HL-60 (cell line): ENCODE measurements around the gene LCN2.

ENCODE experiments used
- DNase-seq, 2 experiments: peaks; one replicate each; pipeline ENCODE4 v3.0.0-alpha.2; 2010 to 2020; ENCODE audit warnings: low read depth in 1 of 2, low spot score in 1 of 2
- H3K27ac ChIP-seq: fragments of 250-450 bp; sonication (Bioruptor Pico); replicated peaks from 2 replicates; pipeline ENCODE4 v1.5.1; 2020; ENCODE audit warnings: mild to moderate bottlenecking, moderate library complexity
- H3K27me3 ChIP-seq: fragments of 250-450 bp; sonication (Bioruptor Pico); 2 replicates; pipeline ENCODE4 v1.5.1; 2021; ENCODE audit warnings: mild to moderate bottlenecking, moderate library complexity; ENCODE audit not compliant: insufficient read depth, poor library complexity, severe bottlenecking
- H3K4me3 ChIP-seq: replicated peaks from 2 replicates; pipeline ENCODE4 v1.5.1; 2011; ENCODE audit warnings: mild to moderate bottlenecking, control low read depth, low read length; ENCODE audit not compliant: insufficient read depth
- GABPA ChIP-seq: IDR thresholded peaks from 2 replicates; pipeline ENCODE4 v1.6.1; 2012; ENCODE audit warnings: low read depth
- POLR2AphosphoS5 ChIP-seq: IDR thresholded peaks from 2 replicates; pipeline ENCODE4 v1.6.1; 2012; ENCODE audit warnings: low read depth
- SPI1 ChIP-seq: IDR thresholded peaks from 2 replicates; pipeline ENCODE4 v1.6.1; 2012; ENCODE audit warnings: low read depth, mild to moderate bottlenecking, borderline replicate concordance
- TF ChIP-seq, protein P1 (sequence below): IDR thresholded peaks from one replicate; pipeline ENCODE4 v1.5.1; 2011; ENCODE audit warnings: low read length, control low read depth, inconsistent platforms; ENCODE audit not compliant: insufficient read depth
- TF ChIP-seq, protein P2 (sequence below): IDR thresholded peaks from 2 replicates; pipeline ENCODE4 v1.6.1; 2012; ENCODE audit warnings: low read depth; ENCODE audit not compliant: insufficient replicate concordance

LCN2 gene

DNA sequence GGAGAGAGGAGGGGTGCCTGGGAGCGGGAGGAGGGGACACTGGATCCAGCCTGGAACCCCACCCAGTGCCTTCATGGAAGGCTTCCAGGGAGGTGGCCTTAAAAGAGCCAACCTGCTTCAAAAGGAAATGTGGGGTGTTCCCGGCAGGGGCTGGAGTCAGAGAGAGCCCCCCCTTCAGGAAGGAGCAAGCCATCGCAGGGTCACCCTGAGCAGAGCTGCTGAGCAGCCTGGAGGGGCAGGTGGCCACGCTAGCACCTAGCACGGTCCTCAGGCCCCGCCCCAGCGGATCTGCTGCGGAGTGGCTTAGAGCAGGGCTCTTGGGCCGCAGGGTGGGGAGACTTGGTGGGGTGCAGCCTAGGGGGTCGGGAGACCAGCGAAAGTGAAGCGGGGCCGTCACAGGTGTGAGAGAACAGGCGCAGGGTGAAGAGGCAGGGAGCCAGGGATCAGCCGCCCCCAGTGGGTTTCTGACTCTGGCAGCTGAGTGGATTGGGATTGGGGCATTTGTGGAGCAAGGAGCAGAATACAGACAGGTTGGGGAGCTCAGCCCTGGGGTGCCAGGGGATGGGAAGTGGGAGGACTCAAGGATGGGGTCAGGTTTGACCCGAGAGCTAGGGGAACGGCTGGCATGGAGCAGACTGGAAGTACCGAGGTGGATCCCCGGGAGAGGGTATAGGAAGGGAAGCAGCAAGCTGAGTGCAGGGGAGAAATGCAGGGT, 1.5 kb downstream of the LCN2 start:
- H3K27ac ChIP-seq = no peak overlapping the region
- no peaks in the 10 kb centered on the region for H3K27me3 ChIP-seq
- no peak for DNase-seq
- H3K4me3 ChIP-seq = no peak overlapping the region
- TF ChIP-seq, protein P1, sequence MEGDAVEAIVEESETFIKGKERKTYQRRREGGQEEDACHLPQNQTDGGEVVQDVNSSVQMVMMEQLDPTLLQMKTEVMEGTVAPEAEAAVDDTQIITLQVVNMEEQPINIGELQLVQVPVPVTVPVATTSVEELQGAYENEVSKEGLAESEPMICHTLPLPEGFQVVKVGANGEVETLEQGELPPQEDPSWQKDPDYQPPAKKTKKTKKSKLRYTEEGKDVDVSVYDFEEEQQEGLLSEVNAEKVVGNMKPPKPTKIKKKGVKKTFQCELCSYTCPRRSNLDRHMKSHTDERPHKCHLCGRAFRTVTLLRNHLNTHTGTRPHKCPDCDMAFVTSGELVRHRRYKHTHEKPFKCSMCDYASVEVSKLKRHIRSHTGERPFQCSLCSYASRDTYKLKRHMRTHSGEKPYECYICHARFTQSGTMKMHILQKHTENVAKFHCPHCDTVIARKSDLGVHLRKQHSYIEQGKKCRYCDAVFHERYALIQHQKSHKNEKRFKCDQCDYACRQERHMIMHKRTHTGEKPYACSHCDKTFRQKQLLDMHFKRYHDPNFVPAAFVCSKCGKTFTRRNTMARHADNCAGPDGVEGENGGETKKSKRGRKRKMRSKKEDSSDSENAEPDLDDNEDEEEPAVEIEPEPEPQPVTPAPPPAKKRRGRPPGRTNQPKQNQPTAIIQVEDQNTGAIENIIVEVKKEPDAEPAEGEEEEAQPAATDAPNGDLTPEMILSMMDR = no peak
- no peak for TF ChIP-seq GABPA
- TF ChIP-seq SPI1 = no peak

DNA sequence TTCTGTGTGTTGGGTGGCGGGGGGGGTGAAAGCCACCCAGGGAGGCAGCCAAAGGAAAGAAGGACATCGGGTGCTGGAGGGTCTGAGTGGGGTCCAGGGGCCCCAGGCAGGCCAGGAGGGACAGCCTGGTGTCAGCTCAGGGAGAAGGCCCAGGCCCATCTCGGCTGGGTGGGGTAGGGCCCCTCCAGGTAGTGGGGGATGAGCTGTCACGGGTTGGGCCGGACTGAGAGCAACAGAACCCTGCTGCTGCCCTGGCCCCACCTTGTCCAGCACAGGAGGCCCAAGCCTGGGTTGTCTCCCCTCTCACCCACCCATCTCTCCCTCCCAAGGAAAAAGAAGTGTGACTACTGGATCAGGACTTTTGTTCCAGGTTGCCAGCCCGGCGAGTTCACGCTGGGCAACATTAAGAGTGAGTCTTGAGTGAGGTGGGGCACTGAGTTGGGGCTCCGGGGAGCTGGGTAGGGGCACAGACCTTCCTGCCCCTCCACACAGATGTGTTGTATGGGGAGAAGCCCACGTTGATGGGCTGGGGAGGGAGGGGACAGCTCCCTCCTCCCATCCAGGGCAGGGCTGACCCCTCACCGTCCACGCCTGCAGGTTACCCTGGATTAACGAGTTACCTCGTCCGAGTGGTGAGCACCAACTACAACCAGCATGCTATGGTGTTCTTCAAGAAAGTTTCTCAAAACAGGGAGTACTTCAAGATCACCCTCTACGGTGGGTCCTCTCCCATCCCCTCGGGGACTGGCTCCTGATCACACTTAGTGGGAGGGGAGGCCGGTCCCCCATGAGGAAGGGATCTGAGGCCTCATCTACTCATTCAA, 2.3 kb downstream of the LCN2 start:
- DNase-seq = no peak
- no peaks in the 10 kb centered on the region for H3K27me3 ChIP-seq
- TF ChIP-seq, protein P2, sequence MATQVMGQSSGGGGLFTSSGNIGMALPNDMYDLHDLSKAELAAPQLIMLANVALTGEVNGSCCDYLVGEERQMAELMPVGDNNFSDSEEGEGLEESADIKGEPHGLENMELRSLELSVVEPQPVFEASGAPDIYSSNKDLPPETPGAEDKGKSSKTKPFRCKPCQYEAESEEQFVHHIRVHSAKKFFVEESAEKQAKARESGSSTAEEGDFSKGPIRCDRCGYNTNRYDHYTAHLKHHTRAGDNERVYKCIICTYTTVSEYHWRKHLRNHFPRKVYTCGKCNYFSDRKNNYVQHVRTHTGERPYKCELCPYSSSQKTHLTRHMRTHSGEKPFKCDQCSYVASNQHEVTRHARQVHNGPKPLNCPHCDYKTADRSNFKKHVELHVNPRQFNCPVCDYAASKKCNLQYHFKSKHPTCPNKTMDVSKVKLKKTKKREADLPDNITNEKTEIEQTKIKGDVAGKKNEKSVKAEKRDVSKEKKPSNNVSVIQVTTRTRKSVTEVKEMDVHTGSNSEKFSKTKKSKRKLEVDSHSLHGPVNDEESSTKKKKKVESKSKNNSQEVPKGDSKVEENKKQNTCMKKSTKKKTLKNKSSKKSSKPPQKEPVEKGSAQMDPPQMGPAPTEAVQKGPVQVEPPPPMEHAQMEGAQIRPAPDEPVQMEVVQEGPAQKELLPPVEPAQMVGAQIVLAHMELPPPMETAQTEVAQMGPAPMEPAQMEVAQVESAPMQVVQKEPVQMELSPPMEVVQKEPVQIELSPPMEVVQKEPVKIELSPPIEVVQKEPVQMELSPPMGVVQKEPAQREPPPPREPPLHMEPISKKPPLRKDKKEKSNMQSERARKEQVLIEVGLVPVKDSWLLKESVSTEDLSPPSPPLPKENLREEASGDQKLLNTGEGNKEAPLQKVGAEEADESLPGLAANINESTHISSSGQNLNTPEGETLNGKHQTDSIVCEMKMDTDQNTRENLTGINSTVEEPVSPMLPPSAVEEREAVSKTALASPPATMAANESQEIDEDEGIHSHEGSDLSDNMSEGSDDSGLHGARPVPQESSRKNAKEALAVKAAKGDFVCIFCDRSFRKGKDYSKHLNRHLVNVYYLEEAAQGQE = no peak
- H3K27ac ChIP-seq = no peak overlapping the region
- H3K4me3 ChIP-seq = no peak overlapping the region

DNA sequence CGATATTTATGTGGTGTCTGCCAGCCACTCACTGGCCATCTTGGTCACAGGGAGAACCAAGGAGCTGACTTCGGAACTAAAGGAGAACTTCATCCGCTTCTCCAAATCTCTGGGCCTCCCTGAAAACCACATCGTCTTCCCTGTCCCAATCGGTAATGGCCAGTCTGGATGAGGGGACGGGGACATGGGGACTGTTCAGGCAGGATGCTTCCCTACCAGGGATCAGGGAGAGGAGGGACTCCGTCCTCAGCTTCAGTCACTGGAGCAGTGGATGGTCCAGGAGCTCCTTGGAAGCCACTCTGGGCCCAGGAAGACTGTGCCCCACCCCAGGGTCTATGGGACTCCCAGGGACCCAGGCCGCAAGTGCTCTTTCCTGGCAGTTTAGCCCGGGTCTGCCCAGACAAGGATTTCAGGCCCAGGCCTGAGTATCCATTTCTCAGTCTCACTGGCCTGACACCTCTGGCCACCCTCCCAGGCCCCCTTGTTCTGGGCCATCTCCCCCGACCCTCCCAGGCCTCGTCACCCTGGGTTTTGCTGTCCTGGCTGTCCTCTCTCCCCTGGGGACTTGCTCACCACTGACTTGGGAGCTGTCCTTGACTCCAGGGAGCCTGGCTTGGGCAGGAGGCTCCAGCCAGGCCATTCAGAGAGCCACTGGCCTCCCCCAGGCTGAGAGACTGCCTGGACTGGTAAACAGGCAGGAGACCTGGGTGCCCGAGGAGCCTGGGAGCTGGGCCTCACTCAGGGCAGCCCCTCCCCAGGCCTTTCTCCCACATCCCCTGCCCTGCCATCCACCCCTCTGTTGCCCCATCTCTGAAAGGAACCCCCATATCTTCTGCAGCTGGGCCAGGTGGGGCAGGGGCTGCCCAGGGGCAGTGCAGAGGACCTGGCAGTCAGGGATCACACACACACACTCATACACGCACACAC, 3.1 kb downstream of the LCN2 start:
- no peak overlapping the region for H3K4me3 ChIP-seq
- DNase-seq = no peak
- TF ChIP-seq, protein P2 = no peak
- TF ChIP-seq SPI1 = no peak
- no peak for TF ChIP-seq GABPA
- no peak for TF ChIP-seq POLR2AphosphoS5
- TF ChIP-seq, protein P1 = no peak
- H3K27ac ChIP-seq = no peak overlapping the region
- H3K27me3 ChIP-seq = no peaks in the 10 kb centered on the region
